PFSK-1 (cell line): Measurements from ENCODE around the gene GRIK1.

Source experiments
- FOXP2 ChIP-seq: optimal IDR thresholded peaks from 2 replicates; pipeline ENCODE3; 2011; ENCODE audit warnings: borderline replicate concordance, control low read depth, inconsistent platforms; ENCODE audit not compliant: insufficient read depth; ENCODE audit errors: extremely low read length, extremely low read depth
- POLR2AphosphoS5 ChIP-seq: IDR thresholded peaks from 2 replicates; pipeline ENCODE4 v1.6.1; 2012; ENCODE audit warnings: low read depth, mild to moderate bottlenecking, control low read depth, low read length, moderate library complexity
- REST ChIP-seq, 2 experiments: IDR thresholded peaks; 2 replicates each; pipeline versions ENCODE4 v1.6.1 to v1.8.0; 2011 to 2012; ENCODE audit warnings: low read depth in 2 of 2, low read length in 2 of 2, control low read depth in 1 of 2, inconsistent platforms in 1 of 2, mild to moderate bottlenecking in 1 of 2, moderate library complexity in 1 of 2; ENCODE audit not compliant: insufficient read depth in 1 of 2
- SIN3A ChIP-seq: IDR thresholded peaks from 2 replicates; pipeline ENCODE4 v1.6.1; 2012; ENCODE audit warnings: mild to moderate bottlenecking, low read length, moderate library complexity, borderline replicate concordance; ENCODE audit not compliant: insufficient read depth
- TAF1 ChIP-seq: IDR thresholded peaks from 2 replicates; pipeline ENCODE4 v1.6.1; 2012; ENCODE audit warnings: low read length, control low read depth, borderline replicate concordance; ENCODE audit not compliant: insufficient read depth

DNA sequence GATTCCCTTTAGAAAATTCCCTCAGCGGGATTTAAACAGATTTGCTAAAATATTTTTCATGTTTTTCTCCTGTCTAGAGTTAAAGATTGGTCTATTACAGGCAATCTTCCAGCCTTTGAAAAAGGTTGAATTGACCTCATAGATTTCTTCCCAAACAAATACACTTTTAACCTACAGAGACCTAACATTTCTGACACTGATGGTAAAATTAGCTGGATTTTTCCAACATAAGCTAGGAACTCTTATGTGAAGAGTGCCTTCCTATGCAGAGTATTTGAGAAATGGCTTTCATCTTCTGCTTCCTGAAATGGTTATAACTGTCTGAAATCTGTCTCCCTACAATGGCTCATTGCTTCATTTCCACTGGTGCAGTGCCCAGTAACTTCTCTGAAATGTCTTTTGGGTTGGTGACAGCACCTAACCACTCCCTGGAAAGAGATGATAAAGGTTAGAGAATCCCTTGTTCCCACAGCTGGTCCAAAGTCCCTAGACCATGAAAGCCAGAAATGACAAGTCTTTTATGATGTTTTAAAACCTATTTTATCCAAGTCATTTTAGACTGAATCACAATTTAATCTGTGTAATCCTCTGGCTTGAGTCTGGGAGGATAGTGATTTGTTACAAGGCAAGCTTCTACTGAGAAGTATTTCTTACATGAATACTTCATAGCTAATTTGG, 371.6 kb downstream of the GRIK1 start:
- TF ChIP-seq TAF1, result no peak
- TF ChIP-seq SIN3A, result no peak
- TF ChIP-seq REST (IDR thresholded peaks at IDR 0.05; ENCODE audit: insufficient read depth in 1 of 2, low read depth in 2 of 2, low read length in 2 of 2), result no peak
- no peak for TF ChIP-seq FOXP2
- TF ChIP-seq POLR2AphosphoS5, result no peak
